Right lobe of liver (tissue), 6 donors: Measurements from ENCODE around the gene MYPN. TPM values are rescaled to one million over a fixed set of nuclear protein-coding genes. Genes with fewer than 3 reads are reported as not detected.

ENCODE experiments used
- ATAC-seq, 4 donors: fragments of 200-7000 bp; cut with Tn5 transposase; one replicate each; pipeline ENCODE4 v1.9.1; 2020; ENCODE audit warnings: mild to moderate bottlenecking in 4 of 4, moderate library complexity in 4 of 4
- DNase-seq, 3 donors: peaks; one replicate each; pipeline ENCODE4 v3.0.0-alpha.2; 2020
- H3K27ac ChIP-seq, 3 donors: fragments of 200-600 bp; one replicate each; pipeline ENCODE4 v1.8.0; 2022
- H3K27me3 ChIP-seq, 2 donors: fragments of 200-600 bp; one replicate each; pipeline ENCODE4 v1.8.0; 2022
- H3K36me3 ChIP-seq, 4 donors: fragments of 200-600 bp; sonication (generic) in 1 of 4; one replicate each; pipeline versions ENCODE4 v1.5.1 to v1.8.0; 2017 to 2022; ENCODE audit warnings: control low read depth in 1 of 4
- H3K4me1 ChIP-seq, 4 donors: fragments of 200-600 bp; sonication (generic) in 1 of 4; one replicate each; pipeline versions ENCODE4 v1.5.1 to v1.8.0; 2017 to 2022; ENCODE audit warnings: control low read depth in 1 of 4
- H3K4me3 ChIP-seq, 3 donors: fragments of 200-600 bp; one replicate each; pipeline ENCODE4 v1.8.0; 2022
- H3K9me3 ChIP-seq, 4 donors: fragments of 200-600 bp; sonication (generic) in 1 of 4; one replicate each; pipeline versions ENCODE4 v1.5.1 to v1.8.0; 2017 to 2022; ENCODE audit warnings: control low read depth in 1 of 4
- POLR2A ChIP-seq: fragments of 450-650 bp; IDR thresholded peaks from one replicate; pipeline ENCODE4 v1.6.1; 2017; ENCODE audit warnings: antibody characterized with exemption, mild to moderate bottlenecking
- WGBS: methylation state at CpG from one replicate; pipeline ENCODE4 v1.1.6; 2018; ENCODE audit warnings: low coverage, low lambda C conversion rate; ENCODE audit not compliant: insufficient coverage; ENCODE audit errors: missing lambda C conversion rate; 5-methylcytosine and 5-hydroxymethylcytosine counted together
- intact Hi-C, 2 donors: fragments of 100-400 bp; cut with DNase I; formaldehyde crosslinking; loops; one replicate each; pipeline versions ENCODE4 v1.11.2 to v1.14.1; 2022
- total RNA-seq, 6 experiments: library from RNA; depleted of rRNA in 2 of 6; stranded (reverse); fragments of >200 nt in 2 of 6; fragmentation: NEBNext Ultra II Directional in 3 of 6; extraction: Animal tissue kit (Norgen Biotek cat#: 25700) in 3 of 6; gene quantifications; one replicate each; pipeline versions ENCODE4 v1.1.0 to v1.2.4, GENCODE V29; 2016 to 2023
- TF ChIP-seq, protein P1 (sequence below), 4 donors: fragments of 200-600 bp in 3 of 4; fragments of 450-650 bp in 1 of 4; IDR thresholded peaks; one replicate each; pipeline versions ENCODE4 v1.5.1 to v1.8.0; 2016 to 2022; ENCODE audit warnings: antibody characterized with exemption in 4 of 4, mild to moderate bottlenecking in 2 of 4
- donor health status: DM: no; HTN: yes; CAD: no.
- donor health status: DM: no; HTN: no; CAD: no.
- donor health status: DM: no; HTN: no; CAD: no.
- donor health status: DM: no; HTN: yes; CAD: no.
- donor health status: DM: no; HTN: yes; CAD: no.

Gene MYPN
- total RNA-seq, 6 experiments from 2014 or later: 0.07 to 0.31 (median 0.10) TPM; not detected in 2

DNA sequence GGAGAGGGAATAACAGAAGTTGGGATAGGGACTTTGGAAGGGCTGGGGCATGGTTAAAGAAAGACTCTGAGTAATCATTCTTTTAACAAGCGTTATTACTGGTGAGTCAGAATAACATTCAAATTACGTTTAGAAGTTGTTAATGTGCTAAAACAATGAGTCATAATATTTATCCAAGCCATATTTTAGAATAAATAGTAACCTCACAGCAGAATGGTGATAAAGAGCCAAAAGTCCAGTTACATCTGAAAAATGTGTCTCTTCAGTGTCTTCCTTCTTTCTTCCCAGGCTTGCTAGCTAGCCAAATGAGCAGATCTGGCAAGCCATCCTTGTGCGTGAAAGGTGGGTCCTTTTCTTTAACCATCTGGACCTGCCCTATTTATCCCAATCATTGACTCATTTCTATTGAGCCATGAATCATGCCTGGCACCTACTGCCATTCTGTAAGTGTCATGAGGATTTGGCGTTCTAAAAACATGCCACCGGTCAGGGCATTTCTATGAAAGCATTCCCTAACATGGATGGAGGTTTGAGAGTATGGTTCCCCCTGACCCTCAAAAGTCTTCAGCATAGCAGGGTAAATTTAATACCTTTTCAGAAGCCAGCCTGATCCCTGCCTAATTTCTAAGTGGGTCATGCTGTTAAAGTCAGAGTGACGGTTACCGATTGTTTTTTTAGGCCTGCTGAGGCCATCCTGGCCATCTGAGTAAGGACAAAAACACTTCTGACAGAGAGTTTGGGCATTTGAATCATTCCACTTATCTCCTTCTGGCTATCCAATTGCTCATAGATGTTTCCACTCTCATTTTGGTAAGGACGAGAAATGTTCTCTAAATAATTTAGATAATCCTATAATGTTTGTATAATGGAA, 26.9 kb downstream of the MYPN start:
- no peak overlapping the region for H3K27ac ChIP-seq
- intact Hi-C loops: no loop called here
- 60% methylated on average over 7 of the region's 8 CpGs for WGBS
- H3K4me1 ChIP-seq: no peaks in the 10 kb centered on the region
- no peaks in the 10 kb centered on the region for H3K36me3 ChIP-seq
- no peaks in the 10 kb centered on the region for H3K27me3 ChIP-seq
- DNase-seq (no peak), ATAC-seq (peak in 1 of 4 donors; percentile 75)
- no peaks in the 10 kb centered on the region for H3K9me3 ChIP-seq
- TF ChIP-seq, protein P1, sequence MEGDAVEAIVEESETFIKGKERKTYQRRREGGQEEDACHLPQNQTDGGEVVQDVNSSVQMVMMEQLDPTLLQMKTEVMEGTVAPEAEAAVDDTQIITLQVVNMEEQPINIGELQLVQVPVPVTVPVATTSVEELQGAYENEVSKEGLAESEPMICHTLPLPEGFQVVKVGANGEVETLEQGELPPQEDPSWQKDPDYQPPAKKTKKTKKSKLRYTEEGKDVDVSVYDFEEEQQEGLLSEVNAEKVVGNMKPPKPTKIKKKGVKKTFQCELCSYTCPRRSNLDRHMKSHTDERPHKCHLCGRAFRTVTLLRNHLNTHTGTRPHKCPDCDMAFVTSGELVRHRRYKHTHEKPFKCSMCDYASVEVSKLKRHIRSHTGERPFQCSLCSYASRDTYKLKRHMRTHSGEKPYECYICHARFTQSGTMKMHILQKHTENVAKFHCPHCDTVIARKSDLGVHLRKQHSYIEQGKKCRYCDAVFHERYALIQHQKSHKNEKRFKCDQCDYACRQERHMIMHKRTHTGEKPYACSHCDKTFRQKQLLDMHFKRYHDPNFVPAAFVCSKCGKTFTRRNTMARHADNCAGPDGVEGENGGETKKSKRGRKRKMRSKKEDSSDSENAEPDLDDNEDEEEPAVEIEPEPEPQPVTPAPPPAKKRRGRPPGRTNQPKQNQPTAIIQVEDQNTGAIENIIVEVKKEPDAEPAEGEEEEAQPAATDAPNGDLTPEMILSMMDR (IDR thresholded peaks at IDR 0.05): no peak
- no peak for TF ChIP-seq POLR2A
- H3K4me3 ChIP-seq: no peak overlapping the region

DNA sequence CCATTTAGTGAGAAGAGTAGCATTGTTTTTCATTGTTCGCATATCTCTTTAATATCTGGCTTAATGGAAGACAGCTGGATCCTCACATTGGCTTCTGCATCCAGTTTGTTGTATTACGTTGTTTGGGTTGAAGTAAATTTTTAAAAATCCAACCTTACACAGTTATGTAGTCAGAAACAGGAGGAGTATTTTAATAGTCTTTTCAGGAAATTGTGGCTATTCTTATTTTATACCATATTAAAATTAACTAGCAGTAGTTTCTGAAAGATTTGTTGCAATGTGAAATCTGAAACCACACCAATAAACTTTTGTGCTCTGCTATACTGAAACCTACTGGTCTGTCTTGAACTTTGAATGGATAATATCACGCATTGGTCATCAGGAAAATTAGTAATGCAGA, 27.9 kb downstream of the MYPN start:
- no peaks in the 10 kb centered on the region for H3K4me1 ChIP-seq
- 88% methylated on average over 3 of the region's 3 CpGs for WGBS
- no peak for DNase-seq
- H3K36me3 ChIP-seq: no peaks in the 10 kb centered on the region
- no peaks in the 10 kb centered on the region for H3K27me3 ChIP-seq
- no peak overlapping the region for H3K4me3 ChIP-seq
- intact Hi-C loops: no loop called here
- no peak for ATAC-seq
- no peaks in the 10 kb centered on the region for H3K9me3 ChIP-seq
- no peak overlapping the region for H3K27ac ChIP-seq
- TF ChIP-seq, protein P1 (IDR thresholded peaks at IDR 0.05): no peak
- no peak for TF ChIP-seq POLR2A

DNA sequence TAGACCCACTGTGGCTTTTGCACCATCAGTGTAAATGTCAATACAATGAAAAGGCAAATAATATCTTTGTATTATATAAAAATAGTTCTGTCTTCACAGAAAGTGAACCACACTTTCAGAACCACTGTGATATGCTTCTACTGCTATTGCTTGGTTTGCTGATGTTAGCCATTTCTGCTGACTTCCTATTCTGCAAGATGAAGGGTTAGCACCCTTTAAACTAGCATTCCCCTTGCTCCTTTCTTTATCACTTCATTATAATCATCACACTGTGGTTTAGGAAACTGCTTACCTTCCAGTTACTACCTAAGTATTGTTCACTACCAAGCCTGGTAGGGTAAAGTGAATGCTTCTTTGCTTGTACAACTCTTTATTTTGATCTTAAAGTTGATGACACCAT, 29.2 kb downstream of the MYPN start:
- no peak overlapping the region for H3K27ac ChIP-seq
- no peak for TF ChIP-seq POLR2A
- TF ChIP-seq, protein P1 (IDR thresholded peaks at IDR 0.05): no peak
- DNase-seq (no peak), ATAC-seq (no peak)
- no peaks in the 10 kb centered on the region for H3K4me1 ChIP-seq
- intact Hi-C loops: no loop called here
- H3K4me3 ChIP-seq: no peak overlapping the region
- H3K36me3 ChIP-seq: no peaks in the 10 kb centered on the region
- H3K27me3 ChIP-seq: no peaks in the 10 kb centered on the region
- H3K9me3 ChIP-seq: no peaks in the 10 kb centered on the region

DNA sequence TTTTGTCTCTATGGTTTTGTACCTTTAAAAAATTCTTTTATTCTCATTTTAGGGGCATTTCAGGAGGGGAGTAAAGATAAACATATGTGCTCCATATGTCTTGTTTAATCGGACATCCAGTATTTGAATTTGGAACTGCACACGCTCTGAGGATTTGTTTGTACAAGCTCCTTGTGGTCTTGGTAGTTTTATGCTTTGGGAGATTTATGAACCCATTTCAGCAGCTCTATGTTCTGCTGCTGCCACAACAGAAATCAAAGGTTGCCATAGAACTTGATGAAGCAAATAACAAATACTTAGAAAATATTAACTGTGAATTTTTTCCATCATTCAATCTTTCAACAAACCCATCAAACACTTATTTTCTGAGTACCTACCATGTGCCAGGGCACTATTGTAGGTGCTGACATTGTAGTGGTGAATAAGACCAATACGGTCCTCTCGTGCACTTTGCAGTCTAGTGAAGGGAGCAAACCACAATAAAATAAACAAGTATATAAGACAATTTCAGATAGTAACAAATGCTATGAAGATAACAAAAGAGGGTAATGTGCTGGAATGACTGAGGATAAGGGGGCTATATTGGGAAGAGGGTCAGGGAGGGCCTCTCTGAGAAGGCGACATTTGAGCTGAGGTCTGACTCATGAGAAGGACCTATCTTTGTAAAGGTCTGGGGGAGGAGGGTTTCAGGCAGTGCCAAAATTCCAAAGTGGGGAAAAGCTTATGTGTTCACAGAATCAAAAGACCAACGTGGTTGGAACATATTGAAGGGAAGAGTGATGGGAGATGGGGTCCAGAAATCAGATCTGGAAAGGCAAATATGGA, 30.4 kb downstream of the MYPN start:
- Histone ChIP-seq H3K9me3 (no peaks in the 10 kb centered on the region), H3K27me3 (no peaks in the 10 kb centered on the region), H3K27ac (no peak overlapping the region), H3K36me3 (no peaks in the 10 kb centered on the region), H3K4me3 (no peak overlapping the region), H3K4me1 (no peaks in the 10 kb centered on the region)
- TF ChIP-seq POLR2A: no peak
- TF ChIP-seq, protein P1 (IDR thresholded peaks at IDR 0.05): no peak
- 74% methylated on average over 6 of the region's 6 CpGs for WGBS
- intact Hi-C loops: no loop called here
- DNase-seq (no peak), ATAC-seq (no peak)
